Measurements from ENCODE around the gene METTL25B. TPM values are rescaled to one million over a fixed set of nuclear protein-coding genes. Genes with fewer than 3 reads are reported as not detected.

METTL25B gene
- total and polyA plus RNA-seq, 12 donors, result 12.8 to 45.2 (median 15.6) TPM

DNA sequence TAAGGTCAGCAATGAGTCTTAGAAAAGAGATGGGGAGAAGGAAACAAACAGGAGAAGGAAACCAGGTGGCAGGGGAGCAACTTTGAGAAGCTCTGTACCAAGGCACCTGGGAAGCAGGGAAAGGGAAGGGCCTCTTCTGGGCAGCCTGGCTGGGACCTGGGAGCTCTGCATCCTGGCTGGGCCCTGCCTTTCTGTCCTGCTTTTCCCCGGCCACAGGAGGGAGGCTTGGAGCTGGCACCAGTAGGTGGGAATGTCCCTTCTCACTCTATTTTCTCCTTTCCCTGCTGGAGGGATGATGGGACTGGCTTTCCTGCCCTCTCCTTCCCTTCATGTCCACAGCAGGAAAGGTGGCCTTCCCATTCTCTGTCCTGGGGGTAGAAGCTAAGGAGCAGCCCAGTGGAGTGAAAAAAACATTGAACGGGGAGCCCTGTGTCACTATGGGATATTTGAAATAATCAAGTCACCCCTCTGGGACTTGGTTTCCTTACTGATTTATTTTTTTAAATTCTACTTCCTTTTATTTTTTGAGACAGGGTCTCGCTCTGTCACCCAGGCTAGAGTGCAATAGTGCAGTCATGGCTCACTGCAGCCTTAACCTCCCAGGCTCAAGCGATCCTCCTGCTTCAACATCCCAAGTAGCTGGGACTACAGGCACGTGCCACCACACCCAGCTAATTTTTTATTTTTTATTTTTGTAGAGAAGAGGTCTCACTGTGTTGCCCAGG lies 45.9 kb upstream of the METTL25B start:
- Histone ChIP-seq H3K27me3 (peaks cover 0 to 67% (median 7%) of the 10 kb centered on the region in 7 donors), H3K36me3 (no peaks in the 10 kb centered on the region), H3K4me3 (no peak overlapping the region), H3K4me1 (peaks cover 0 to 10% (median 6%) of the 10 kb centered on the region in 9 donors), H3K9me3 (no peaks in the 10 kb centered on the region), H3K27ac (no peak overlapping the region)
- 65 to 79% methylated on average over 5 of the region's 5 CpGs for WGBS, 2 donors
- intact Hi-C loops (cut with DNase I), result loop anchor here in 2 of 10 donors (10.0 kb wide), 2 partner anchors 182 to 242 kb away; partner anchors contain the start of genes LRRC71 (in 1 of the 2) and NTRK1 (in 1 of the 2)
- DNase-seq, result no peak
- ATAC-seq, result no peak
- TF ChIP-seq, protein P1, sequence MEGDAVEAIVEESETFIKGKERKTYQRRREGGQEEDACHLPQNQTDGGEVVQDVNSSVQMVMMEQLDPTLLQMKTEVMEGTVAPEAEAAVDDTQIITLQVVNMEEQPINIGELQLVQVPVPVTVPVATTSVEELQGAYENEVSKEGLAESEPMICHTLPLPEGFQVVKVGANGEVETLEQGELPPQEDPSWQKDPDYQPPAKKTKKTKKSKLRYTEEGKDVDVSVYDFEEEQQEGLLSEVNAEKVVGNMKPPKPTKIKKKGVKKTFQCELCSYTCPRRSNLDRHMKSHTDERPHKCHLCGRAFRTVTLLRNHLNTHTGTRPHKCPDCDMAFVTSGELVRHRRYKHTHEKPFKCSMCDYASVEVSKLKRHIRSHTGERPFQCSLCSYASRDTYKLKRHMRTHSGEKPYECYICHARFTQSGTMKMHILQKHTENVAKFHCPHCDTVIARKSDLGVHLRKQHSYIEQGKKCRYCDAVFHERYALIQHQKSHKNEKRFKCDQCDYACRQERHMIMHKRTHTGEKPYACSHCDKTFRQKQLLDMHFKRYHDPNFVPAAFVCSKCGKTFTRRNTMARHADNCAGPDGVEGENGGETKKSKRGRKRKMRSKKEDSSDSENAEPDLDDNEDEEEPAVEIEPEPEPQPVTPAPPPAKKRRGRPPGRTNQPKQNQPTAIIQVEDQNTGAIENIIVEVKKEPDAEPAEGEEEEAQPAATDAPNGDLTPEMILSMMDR (IDR thresholded peaks at IDR 0.05), result no peak

DNA sequence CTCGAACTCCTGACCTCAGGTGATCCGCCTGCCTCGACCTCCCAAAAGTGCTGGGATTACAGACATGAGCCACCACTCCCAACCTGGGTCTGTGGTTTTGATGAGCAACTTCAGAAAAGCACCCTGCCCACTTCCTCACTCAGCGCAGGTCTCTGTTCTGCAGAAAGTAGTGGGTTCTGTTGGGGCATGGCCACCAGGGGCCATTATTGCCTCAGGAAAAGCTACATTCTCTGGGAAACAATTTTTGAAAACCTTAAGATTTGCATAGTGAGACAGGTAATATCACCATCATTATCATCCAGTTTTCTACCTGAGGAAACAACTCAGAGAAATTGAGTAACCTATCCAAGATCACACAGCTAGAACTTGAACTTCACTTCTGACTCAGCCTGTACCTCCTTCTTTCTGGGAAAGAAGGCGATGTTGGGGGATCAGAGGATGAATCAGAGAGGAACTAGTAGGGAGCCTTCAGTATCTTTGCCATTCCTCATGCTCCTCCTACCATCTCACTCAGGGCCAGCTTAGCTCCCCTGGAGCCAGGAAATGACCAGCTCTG lies 44.0 kb upstream of the METTL25B start:
- ATAC-seq (no peak), DNase-seq (no peak)
- intact Hi-C loops (cut with DNase I), result loop anchor here in 2 of 10 donors (10.0 kb wide), 2 partner anchors 180 to 240 kb away; partner anchors contain the start of genes LRRC71 (in 1 of the 2) and NTRK1 (in 1 of the 2)
- Histone ChIP-seq H3K36me3 (no peaks in the 10 kb centered on the region), H3K9me3 (no peaks in the 10 kb centered on the region), H3K4me1 (peaks cover 0 to 5% (median 2%) of the 10 kb centered on the region in 9 donors), H3K4me3 (no peak overlapping the region), H3K27ac (no peak overlapping the region), H3K27me3 (peaks cover 0 to 66% (median 12%) of the 10 kb centered on the region in 7 donors)
- WGBS, 2 donors, result 79 to 81% methylated on average over 5 of the region's 5 CpGs
- TF ChIP-seq, protein P1 (IDR thresholded peaks at IDR 0.05), result no peak

DNA sequence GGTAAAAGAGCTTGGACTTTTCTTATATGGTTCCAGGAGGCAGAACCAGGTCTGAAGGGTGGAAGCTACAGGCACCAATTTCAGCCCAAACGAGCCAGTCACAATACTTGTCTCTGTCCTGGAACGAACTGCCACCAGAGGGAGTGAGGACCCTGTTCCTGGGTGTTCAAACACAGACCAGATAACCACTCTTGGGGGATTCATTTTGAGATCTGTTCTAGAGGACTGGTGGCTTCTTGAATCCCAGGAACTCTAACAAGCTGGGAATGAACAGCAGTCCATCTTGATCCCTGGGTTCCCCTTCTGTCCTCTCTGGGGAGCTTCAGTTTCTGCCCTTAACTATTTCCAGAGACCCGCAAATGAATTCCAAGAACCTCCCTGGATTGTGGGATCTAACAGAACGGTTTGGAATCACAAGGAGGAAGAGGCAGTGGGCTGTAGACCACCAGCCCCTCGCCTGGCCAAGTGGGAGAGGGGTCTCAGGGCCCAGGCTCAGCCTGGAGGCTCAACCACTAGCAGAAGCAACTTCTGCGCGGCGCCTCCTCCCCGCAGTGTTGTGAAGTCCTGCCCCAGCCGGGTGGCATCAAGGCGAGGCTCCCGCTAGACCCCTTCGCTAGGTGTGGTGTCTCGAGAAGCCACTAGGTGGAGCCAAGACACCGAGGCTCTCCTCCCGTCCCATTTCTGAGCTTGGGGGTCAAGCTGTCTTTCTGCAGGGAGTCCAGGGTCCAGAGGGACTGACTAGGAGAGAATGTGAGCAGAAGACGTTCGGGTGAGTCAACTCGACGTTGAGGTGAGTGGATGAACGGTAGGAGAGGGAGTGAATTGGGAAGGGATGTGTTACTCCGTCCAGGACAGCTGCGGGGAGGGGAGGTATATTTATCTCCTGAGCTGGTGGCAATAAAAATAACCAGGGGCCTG lies 39.0 kb upstream of the METTL25B start:
- ATAC-seq, result peak; percentile 82 to 94 (median 91)
- H3K36me3 ChIP-seq, result no peaks in the 10 kb centered on the region
- no peak overlapping the region for H3K27ac ChIP-seq
- intact Hi-C loops (cut with DNase I), result loop anchor here in 8 of 10 donors (1.0 to 10.0 kb wide), 7 partner anchors 36 to 236 kb away; partner anchors contain the start of genes LRRC71 (in 1 of the 8) and NTRK1 (in 1 of the 8)
- peak; percentile 71 to 74 for DNase-seq
- H3K4me3 ChIP-seq, result peak overlapping the region in 4 of 10 donors; percentile 1 to 36 (median 17)
- no peaks in the 10 kb centered on the region for H3K9me3 ChIP-seq
- H3K27me3 ChIP-seq, result peaks cover 0 to 90% (median 52%) of the 10 kb centered on the region in 7 donors
- TF ChIP-seq, protein P1 (IDR thresholded peaks at IDR 0.05), result peak; percentile 87 to 96 (median 93)
- WGBS, 2 donors, result 0 to 1% methylated on average over 23 of the region's 23 CpGs
- H3K4me1 ChIP-seq, result peaks cover 0 to 26% (median 17%) of the 10 kb centered on the region in 9 donors
